ENCODE data around the gene MBD5.
"Not testable (repeated sequence)": the region's sequence is repeated elsewhere in the genome, so short reads cannot be mapped to it uniquely, and the experiment has no call there.

Gene MBD5

GRCh38 chr2:148542614-148543013, 521.7 kb downstream of the MBD5 start:
- H3K4me3 ChIP-seq (ENCODE audit: low read depth, low read length) = no peak overlapping the region
- DNase-seq (ENCODE audit: low read depth) = no peak
- in situ Hi-C loops (cut with HindIII; ENCODE audit: low sequenced_read_pairs) = no loop called here
- TF ChIP-seq, protein P1, sequence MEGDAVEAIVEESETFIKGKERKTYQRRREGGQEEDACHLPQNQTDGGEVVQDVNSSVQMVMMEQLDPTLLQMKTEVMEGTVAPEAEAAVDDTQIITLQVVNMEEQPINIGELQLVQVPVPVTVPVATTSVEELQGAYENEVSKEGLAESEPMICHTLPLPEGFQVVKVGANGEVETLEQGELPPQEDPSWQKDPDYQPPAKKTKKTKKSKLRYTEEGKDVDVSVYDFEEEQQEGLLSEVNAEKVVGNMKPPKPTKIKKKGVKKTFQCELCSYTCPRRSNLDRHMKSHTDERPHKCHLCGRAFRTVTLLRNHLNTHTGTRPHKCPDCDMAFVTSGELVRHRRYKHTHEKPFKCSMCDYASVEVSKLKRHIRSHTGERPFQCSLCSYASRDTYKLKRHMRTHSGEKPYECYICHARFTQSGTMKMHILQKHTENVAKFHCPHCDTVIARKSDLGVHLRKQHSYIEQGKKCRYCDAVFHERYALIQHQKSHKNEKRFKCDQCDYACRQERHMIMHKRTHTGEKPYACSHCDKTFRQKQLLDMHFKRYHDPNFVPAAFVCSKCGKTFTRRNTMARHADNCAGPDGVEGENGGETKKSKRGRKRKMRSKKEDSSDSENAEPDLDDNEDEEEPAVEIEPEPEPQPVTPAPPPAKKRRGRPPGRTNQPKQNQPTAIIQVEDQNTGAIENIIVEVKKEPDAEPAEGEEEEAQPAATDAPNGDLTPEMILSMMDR (IDR thresholded peaks at IDR 0.05; ENCODE audit: low read depth, low read length, missing control alignments) = no peak

- H3K4me3 ChIP-seq (ENCODE audit: low read depth, low read length); DNase-seq (ENCODE audit: low read depth); in situ Hi-C loops (cut with HindIII; ENCODE audit: low sequenced_read_pairs): not testable (repeated sequence)
Measured at GRCh38 chr2:148543088-148543540, 522.2 kb downstream of the MBD5 start.

- DNase-seq (ENCODE audit: low read depth) = no peak
- in situ Hi-C loops (cut with HindIII; ENCODE audit: low sequenced_read_pairs) = no loop called here
- TF ChIP-seq, protein P1 (IDR thresholded peaks at IDR 0.05; ENCODE audit: low read depth, low read length, missing control alignments) = no peak
- no peak overlapping the region for H3K4me3 ChIP-seq (ENCODE audit: low read depth, low read length)
Measured at GRCh38 chr2:148545390-148546256, 524.7 kb downstream of the MBD5 start.

DNA sequence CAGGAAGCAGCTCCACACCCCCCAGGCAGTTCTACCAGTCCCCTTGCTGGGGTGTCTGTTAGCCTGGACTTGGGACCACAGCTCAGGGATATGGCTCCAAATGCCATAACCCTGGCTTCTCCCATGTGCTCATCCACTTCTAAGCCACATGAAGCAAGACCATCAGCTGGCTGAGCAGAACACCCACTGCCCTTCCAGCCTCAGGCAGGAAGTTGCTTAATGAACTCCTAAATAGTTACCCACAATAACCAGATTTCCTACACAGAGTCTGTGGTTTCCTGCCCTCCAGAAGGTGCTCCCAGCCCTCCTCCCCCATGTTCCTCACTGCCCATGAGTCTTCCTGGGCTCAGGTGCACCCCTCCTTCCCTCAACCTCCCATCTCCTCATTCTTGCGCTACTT, 525.4 kb downstream of the MBD5 start:
- TF ChIP-seq, protein P1 (IDR thresholded peaks at IDR 0.05; ENCODE audit: low read depth, low read length, missing control alignments) = no peak
- in situ Hi-C loops (cut with HindIII; ENCODE audit: low sequenced_read_pairs) = no loop called here
- DNase-seq (ENCODE audit: low read depth) = no peak
- no peak overlapping the region for H3K4me3 ChIP-seq (ENCODE audit: low read depth, low read length)

DNA sequence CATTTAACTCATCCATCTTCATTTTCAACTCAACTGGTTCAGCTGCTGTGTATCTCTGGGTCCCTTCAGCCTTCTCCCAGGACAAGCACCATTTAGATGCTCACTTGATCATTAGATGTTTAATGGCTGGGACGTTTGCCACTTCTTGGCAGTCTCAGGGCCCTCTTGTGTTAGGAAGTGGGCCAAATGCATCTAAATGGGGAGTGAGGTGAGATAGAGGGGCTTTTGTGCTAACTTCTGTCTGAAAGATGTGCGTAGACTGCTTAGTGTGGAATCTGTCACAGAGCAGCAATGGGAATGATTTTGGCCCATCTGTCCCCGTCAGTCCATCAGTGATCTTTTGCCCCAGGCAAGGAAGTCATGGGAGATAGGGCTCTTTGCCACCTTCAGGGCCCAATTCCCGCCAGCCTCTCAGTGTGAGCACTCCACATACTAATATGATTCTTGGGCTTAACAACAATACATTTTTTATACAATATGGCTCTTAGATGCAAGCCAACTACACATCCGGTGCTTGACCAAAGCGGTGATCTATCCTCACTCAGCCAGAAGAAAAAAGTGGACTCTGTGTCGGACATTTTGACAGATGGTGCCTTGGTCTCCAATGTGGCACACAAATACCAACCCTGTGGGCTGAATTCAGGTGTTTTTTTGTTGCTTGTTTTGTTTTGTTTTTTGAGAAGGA, 528.0 kb downstream of the MBD5 start:
- TF ChIP-seq, protein P1 (IDR thresholded peaks at IDR 0.05; ENCODE audit: low read depth, low read length, missing control alignments) = no peak
- in situ Hi-C loops (cut with HindIII; ENCODE audit: low sequenced_read_pairs) = no loop called here

DNA sequence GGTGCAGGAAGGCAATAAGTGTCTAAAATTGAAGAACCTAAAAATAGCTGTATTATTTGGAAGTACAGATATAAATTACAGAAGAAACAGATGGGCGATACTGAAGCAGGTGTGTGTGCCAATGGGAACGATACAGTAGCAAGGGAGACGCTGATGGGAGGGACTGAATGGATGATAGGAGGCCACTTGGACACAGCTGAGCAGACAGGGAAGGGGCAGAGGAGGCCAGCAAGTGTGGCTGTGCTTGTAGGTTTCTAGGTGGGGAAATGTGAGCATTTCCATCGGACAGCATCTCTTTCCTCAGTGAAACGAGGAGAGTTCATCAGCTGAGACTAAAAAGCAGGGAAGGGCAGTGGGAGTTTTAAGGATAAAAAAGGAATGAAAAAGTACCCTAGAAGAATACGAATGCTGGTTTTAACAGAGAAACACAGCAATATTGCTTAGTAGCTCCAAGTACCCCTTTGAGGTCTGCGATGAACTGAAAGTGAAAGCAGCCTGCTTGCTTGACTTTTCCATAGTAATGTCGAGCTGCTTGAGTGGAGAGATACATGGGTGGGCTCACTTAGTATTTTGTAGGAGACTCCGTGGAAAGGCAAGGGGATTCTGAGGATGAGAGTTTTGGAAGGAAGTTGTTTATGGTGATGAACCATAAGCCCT, 531.9 kb downstream of the MBD5 start:
- no peak overlapping the region for H3K4me3 ChIP-seq (ENCODE audit: low read depth, low read length)
- TF ChIP-seq, protein P1 (IDR thresholded peaks at IDR 0.05; ENCODE audit: low read depth, low read length, missing control alignments) = no peak
- DNase-seq (ENCODE audit: low read depth) = no peak
- in situ Hi-C loops (cut with HindIII; ENCODE audit: low sequenced_read_pairs) = no loop called here

More for the DNA sequence above, 528.0 kb downstream of the MBD5 start:
- DNase-seq (ENCODE audit: low read depth) = no peak
- no peak overlapping the region for H3K4me3 ChIP-seq (ENCODE audit: low read depth, low read length)
